ENCODE results near the gene FBXL2.
"Not testable (repeated sequence)": the region's sequence is repeated elsewhere in the genome, so short reads cannot be mapped to it uniquely, and the experiment has no call there.

The FBXL2 gene

DNA sequence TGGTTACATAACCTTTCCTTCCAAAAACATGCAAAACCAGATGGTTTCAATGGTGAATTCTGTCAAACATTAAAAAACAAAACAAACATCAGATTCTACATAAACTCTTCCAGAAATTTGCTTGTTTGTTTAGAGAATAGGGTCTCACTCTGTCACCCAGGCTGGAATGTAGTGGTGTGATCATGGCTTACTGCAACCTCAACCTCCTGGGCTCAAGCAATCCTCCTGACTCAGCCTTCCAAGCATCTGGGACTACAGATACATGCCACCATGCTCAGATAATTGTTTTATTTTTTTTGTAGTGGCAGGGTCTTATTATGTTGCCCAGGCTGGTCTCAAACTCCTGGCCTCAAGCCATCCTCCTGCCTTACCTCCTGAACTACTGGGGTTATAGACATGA lies 36.1 kb downstream of the FBXL2 start:
- no peak for DNase-seq

DNA sequence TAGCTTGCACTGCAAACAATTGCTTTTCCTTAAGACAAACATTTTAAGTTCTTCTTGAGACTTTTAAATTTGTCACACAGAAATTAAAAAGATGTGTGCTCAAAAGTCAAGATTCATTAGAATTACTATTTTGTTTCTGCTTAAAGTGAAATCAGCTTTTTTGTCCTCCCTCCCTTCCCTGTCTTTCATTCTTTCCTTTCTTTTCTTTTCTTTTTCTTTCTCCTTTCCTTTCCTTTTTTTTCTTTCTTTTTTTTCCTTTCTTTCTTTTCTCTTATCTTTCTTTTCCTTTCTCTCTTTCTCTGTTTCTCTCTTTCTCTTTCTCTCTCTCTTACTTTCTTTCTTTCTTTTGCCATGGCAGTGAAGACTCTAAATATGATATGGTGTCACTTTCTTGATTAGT lies 37.8 kb downstream of the FBXL2 start:
- DNase-seq, result no peak

DNA sequence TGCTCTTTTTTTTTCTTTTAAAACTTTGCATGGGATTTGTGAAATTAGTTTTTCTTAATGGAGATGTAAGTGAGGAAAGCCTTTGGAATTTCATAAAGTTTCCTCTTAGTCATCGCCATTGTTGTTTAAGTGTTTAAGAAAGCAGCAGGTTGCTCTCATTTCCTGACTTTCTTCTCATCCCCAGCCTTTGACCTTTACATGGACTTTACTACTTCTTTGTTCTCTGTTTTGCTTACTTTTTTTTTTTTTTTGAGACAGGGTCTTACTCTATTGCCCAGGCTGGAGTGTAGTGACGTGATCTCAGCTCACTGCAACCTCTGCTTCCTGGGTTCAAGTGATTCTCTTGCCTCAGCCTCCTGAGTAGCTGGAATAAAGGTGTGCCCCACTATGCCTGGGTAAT lies 38.6 kb downstream of the FBXL2 start:
- no peak for DNase-seq

DNA sequence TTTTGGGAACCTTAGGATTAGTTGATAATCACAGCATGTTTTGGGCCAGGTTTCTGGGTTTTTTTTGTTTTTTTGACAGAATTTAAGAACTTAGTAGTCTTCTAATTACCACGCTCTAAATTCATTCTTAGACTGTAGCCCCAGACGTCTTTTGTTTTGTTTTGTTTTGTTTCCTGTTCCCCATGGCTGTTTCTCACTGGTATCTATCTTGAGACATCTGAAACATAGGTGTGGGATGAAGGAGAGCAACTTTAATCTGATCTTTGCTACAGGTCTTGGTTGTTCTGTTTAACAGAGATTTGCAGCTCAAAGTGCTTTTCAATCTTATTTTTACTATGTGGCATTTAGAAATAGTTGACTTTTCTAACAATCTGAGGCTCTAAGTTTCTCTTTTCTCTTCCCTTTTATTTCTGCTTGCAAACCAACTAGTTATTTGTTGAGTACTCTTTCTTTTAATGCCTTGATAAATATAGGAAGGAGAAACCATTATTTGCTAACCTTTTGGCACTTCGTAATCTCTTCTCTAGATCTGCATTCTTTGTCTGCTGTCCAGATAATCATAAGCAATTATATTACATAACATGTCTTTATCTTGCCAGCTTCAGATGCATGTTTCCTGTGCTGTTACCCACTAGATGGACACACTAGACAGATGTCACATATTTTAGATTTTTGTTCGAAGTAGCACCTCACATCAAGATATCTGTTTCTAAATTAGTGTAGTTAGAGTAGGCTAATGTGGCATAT lies 40.9 kb downstream of the FBXL2 start:
- DNase-seq, result no peak

DNA sequence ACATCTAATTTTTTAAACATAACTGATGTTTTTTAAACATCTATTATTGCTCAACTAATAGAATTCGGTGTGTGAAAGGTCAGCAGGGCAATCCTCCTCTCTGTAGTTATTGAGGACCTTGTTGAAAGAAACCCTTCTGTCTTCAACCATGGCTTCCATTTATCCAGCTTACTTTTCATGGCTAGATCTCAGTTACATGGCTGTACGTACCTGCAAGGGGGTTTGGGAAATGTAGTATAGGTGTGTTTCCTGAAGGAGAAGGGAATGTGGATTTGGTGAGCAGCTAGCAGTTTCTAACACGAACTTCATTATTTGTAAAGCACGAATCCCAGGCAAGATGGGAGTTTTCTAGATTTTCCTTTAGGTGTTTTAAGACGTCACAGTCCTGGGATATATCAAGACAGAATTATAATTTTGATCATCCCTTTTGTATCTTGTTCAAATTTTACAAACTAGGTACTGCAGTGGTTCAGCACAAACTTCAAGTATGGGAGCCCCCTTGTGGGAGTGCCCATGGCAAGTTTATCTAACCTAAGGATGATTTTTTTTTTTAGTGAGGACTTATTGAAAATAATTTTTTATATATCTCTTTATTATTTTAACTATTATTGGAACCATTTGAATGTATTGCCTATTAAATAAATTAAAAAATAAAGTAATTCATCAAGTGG lies 41.6 kb downstream of the FBXL2 start:
- DNase-seq, result no peak

DNA sequence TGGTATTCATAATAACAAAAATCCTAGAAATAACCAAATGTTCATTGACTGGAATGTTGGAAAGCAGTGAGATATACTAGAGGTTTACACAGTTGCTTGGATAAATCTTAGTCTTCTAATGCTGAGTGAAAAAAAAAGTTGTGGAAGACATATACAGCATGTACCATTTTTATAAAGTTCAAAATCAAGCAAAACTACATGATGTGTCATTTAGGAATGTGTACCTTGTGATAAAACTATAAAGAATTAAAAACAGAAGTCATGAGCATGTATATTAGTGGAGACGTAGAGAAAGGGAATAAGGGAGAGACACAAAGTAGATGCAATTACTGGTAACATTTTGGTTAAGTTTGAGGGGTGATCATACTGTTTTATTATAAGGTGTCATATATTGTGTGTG lies 45.2 kb downstream of the FBXL2 start:
- no peak for DNase-seq

DNA sequence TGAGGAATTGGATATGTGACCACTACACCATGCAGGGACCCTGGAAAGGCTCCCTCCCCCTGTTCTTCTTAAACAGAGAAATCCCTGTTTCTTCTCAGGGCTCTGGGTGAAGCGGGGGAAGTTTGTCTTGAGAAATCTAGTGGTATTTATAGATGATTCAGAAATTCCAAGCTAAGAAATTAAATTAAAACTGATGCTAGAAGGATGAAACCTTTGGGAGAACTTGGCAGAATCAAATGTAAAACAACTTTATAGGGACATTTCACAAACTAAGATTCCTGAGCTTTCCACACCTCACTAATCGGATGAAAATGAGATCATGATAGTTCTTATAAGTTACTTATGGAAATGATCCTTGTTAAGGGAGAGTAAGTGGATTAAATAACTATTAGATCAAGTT lies 54.2 kb downstream of the FBXL2 start:
- no peak for DNase-seq

DNA sequence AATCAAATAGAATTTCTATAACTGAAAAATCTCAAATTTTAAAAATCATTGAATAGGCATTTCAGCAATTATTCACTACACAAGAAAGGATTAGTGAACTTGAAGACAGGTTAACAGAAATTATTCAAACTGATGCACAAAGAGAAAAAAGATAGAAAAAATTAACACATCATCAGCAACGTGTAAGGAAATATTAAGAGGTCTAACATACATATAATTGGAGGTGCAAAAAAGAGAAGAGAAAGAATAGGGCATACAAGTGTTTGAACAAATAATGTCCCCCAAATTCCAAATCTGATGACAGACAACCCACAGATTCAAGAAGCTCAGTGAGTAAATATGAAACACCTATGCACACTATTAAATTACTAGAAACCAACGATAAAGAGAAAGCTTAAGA lies 57.1 kb downstream of the FBXL2 start:
- no peak for DNase-seq

DNA sequence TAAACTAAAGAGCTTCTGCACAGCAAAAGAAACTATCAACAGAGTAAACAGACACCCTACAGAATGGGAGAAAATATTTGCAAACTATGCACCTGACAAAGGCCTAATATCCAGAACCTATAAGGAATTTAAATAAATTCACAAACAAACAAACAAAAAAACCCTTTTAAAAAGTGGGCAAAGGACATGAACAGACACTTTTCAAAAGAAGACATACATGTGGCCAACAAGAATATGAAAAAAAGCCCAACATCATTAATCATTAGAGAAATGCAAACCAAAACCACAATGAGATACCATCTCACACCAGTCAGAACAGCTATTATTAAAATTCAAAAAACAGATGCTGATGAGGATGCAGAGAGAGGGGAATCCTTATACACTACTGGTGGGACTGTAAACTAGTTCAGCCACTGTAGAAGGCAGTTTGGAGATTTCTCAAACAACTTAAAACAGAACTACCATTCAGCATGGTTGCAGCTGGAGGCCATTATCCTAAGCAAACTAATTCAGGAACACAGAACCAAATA lies 61.8 kb downstream of the FBXL2 start:
- not testable (repeated sequence) for DNase-seq

DNA sequence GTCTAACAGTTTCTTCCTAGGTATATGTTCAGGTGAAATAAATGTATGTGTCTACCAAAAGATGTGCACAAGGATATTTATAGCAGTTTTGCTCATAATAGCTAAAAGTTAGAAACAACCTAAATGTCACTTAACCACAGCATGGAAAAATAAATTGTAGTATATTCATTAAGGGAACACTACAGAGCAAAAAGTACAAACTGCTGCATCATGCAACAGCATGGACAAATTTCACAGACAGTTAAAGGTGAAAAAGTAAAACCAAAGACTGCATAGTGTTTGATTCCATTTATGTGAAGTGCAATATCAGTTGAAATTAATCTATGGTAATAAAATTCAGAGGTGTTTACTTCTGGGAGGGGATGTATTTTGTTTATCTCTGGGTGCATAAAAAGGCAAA lies 62.5 kb downstream of the FBXL2 start:
- no peak for DNase-seq

DNA sequence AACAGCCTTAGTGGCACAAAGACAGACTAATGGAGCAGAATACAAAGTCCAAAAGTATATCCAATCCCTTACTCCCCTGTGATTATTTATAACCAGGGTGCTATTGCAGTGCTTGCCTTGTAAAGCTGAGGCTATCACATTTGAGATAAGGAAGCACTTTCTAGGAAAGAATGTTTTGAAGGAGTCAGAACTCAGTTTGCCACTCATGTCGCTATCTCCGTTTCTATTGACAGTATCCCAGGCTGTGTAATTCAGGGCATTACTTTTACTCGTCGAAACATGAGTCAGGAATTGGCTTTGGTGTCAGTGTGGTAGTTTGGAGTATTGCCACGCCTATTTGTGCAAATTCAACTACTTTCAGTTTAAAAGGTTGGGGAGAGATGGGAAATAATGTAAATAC lies 78.4 kb downstream of the FBXL2 start:
- DNase-seq, result no peak

DNA sequence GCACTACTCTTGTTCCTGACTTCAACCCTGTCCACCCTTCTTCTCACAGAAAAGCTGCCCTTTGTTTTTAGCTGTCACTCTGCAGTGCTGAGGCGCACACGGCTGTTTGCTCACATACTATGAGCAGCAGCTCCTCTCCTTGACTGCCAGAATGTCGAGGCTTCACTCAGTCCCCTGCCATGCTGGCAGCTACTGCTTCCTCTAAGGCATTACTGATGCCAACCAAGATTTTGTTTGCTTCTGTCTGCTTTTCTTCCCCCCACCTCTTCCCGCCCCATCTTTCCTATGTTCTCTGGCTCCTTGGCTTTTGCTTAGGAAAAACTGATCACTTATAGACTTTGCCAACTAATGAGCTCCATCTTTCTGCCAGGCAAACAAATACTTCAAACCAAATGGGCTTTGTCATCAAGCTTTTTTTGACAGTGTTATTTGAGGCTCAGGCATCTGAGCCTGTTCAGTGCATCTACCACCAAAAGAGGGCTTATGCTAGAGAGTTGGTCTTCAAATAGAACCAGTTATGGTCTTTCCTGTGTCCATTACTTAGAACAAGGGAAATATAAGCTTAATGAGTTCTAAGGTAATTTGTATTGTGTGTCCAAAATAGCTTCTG lies 81.0 kb downstream of the FBXL2 start:
- no peak for DNase-seq

- DNase-seq, result no peak
These were observed 83.0 kb downstream of the FBXL2 start for GRCh38 chr3:33360136-33360825.

DNA sequence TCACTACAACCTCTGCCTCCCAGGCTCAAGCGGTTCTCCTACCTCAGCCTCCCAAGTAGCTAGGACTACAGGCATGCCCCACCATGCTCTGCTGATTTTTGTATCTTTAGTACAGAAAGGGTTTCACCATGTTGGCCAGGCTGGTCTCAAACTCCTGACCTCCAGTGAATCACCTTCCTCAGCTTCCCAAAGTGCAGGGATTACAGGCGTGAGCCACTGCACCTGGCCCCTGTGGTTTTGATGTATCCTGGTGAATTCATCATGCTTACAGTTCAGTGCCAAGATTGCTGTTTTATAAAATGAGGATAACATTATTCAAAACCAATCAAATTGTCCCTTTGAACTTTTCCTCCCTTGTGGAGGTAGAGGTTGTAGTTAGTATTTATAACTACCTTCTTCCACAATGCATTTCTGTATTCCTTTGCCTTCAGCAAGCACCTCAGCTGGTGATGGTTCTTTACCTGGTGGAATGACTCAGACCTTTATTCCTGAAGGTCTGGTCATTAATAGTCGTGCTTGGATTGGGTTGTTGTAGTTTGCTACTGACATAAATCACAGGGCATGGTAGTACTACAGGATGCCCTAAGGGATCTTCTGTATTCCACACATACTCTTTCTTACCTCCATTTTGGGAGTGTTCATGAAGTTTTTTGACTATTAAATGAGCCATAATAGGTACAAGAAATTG lies 86.0 kb downstream of the FBXL2 start:
- no peak for DNase-seq

GRCh38 chr3:33364060-33364459 lies 86.8 kb downstream of the FBXL2 start:
- no peak for DNase-seq

DNA sequence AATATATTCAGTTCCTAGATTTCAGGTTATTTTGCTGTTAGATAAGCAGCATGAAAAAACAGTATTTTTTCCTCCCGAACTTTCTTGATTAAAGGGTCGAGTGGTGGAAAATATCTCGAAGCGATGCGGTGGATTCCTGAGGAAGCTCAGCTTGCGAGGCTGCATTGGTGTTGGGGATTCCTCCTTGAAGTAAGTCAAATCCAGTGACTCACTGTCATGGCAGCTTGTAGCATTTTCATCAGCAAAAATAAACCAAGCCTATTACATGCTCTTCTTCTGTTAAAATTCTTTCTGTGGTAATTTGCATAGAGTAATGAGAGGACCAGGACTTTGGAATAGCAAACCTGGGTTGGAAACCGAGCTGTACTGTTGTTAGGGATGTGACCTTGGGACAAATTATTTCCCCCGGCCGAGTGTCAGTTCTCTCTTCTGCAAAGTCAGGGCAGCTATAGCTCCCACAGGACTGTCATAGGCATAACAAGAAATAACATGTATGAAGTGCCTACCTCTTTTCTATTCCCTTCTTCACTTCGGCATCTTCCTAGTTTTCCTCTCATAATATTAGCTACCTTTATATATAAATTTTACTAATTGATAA lies 87.4 kb downstream of the FBXL2 start:
- no peak for DNase-seq

GRCh38 chr3:33372218-33373081 lies 95.2 kb downstream of the FBXL2 start:
- peak; percentile 23 for DNase-seq

- no peak for DNase-seq
These were observed 95.8 kb downstream of the FBXL2 start for GRCh38 chr3:33373082-33373437.

DNA sequence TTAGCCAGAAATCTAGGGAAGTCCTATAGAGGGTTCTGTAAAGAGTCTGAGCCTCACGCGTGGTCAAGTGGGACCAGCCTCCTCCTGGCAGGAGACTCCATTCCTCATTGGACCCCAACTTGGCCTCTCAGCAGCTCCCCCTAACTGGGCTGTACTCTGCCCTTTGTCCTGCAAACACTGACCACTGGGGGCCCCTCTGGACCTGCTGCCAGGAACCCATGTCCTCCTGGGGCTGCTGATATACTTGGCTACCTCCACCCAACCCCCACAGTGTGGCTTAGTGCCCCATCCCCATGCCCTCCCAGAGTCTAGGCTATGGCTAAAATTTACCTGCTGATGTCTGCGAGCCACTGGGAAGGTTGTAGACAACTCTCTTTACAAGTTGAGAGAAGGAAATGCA lies 100.2 kb downstream of the FBXL2 start:
- no peak for DNase-seq

DNA sequence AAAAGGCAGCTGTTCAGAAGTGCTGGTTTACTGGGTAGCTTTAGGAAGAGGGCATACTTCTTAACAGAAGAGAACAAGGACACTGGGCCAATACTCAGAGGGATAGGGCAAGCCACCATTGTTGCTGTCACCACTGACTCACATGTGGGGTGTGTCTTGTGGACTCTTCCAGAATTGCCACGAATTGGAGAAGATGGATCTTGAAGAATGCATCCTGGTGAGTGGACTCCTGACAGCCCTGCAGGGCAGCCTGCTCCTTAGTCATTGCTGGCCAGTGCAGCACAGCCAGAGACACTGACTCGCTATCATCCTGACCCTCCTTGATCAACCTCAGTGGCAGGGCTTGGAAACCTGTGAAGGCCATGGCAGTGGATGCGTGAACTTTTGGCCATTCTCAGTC lies 100.7 kb downstream of the FBXL2 start:
- DNase-seq, result no peak

- no peak for DNase-seq
These were observed 103.4 kb downstream of the FBXL2 start for GRCh38 chr3:33380653-33381052.

Measured in right kidney (tissue), 1 donor.